ENCODE results near the gene GOLGB1.
"Not testable (repeated sequence)": the region's sequence is repeated elsewhere in the genome, so short reads cannot be mapped to it uniquely, and the experiment has no call there.

GOLGB1 gene, protein sequence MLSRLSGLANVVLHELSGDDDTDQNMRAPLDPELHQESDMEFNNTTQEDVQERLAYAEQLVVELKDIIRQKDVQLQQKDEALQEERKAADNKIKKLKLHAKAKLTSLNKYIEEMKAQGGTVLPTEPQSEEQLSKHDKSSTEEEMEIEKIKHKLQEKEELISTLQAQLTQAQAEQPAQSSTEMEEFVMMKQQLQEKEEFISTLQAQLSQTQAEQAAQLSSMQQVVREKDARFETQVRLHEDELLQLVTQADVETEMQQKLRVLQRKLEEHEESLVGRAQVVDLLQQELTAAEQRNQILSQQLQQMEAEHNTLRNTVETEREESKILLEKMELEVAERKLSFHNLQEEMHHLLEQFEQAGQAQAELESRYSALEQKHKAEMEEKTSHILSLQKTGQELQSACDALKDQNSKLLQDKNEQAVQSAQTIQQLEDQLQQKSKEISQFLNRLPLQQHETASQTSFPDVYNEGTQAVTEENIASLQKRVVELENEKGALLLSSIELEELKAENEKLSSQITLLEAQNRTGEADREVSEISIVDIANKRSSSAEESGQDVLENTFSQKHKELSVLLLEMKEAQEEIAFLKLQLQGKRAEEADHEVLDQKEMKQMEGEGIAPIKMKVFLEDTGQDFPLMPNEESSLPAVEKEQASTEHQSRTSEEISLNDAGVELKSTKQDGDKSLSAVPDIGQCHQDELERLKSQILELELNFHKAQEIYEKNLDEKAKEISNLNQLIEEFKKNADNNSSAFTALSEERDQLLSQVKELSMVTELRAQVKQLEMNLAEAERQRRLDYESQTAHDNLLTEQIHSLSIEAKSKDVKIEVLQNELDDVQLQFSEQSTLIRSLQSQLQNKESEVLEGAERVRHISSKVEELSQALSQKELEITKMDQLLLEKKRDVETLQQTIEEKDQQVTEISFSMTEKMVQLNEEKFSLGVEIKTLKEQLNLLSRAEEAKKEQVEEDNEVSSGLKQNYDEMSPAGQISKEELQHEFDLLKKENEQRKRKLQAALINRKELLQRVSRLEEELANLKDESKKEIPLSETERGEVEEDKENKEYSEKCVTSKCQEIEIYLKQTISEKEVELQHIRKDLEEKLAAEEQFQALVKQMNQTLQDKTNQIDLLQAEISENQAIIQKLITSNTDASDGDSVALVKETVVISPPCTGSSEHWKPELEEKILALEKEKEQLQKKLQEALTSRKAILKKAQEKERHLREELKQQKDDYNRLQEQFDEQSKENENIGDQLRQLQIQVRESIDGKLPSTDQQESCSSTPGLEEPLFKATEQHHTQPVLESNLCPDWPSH (N-terminal part only)

GRCh38 chr3:121749276-121750086 is at the start of gene GOLGB1:
Gene GOLGB1, minus strand, starts transcription at chr3:121749741. Its CDS starts 18,770 bp downstream, at chr3:121730971.
- DNase-seq (ENCODE audit: low read depth in 2 of 2): peak; percentile 78 to 81

GRCh38 chr3:121796970-121797369 is 47.4 kb upstream of the GOLGB1 start:
- no peak for DNase-seq (ENCODE audit: low read depth in 2 of 2)

DNA sequence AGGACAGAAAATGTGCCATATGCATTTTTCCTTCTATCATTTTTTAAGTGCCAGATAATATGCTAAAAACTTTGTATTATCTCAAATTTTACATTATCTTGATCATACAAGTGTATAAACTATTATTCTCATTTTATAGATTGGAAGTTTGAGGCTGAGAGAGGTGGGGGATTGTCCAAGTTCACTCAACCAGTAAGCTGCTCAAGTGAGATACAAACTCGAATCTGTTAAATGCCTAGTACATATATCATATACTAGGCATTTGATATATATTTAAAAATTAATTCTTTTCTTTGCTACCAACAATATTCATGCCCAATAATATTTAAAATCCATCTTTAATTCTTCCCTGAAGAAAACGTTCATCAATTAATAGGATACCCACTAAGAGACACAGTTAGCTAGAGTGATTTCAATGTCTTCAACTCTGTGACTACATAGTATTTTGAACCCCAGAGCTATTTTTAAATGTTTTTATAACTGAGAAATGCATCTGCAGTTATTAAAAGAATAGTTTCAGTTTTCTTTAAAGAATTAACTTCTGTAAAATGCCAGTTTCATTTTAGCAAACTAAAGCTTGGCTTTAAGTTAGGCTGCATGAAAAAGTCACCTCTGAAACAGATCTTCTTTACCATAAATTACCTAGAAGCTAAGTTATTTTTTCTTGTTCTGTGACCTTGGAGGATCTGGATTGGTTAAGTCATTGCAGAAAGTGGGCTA is 44.9 kb upstream of the GOLGB1 start:
- no peak for DNase-seq (ENCODE audit: low read depth in 2 of 2)

DNA sequence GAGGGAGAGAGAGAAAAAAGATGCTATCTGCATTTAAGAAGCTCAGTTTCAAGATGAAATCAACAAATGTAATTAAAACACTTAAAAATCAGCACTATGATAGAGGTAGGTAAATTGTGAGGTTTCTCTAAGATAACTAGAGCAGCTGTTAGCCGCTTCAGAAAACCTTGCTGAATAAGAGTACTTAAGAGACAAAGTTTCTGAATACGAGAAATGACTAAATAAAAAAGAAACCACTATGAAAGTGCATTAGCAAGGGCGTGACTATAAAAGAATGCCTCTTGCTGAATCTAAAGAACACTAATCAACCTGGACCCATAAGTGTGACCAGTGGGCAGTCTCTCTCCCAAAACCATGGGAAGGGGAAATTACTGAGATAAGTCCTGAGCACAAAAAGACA is 43.5 kb upstream of the GOLGB1 start:
- DNase-seq (ENCODE audit: low read depth in 2 of 2): no peak

DNA sequence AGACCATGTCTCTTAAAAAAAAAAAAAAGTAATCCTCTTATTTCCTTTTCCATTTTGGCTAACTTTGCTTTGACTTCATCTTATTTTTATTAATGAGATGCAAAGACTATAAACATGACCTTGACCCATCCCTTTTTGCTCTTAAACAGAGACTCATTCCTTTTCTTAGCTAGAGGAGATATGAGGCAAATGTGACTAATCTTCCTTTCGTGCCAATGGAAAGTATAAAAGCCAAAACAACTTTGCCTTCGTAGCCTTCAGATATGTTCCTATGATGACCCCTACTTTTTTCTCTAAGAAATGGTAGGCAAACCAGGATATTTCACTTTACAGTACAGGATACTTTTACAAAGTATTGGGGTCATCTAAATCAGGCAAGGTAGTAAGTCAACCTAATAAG is 36.9 kb upstream of the GOLGB1 start:
- DNase-seq (ENCODE audit: low read depth in 2 of 2): no peak

DNA sequence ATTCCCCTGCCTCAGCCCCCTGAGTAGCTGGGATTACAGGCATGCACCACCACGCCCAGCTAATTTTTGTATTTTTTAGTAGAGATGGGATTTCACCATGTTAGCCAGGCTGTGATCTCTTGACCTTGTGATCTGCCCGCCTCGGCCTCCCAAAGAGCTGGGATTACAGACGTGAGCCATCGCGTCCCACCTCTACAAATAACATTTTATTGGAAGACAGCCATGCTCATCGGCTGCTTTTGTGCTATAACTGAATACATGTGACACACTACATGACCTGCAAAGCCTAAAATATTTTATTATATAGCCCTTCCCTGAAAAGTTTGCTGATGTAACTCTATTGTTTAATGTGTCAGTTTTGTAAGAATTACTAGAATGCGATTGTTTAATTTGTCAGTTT is 33.2 kb upstream of the GOLGB1 start:
- DNase-seq (ENCODE audit: low read depth in 2 of 2): not testable (repeated sequence)

GRCh38 chr3:121781611-121782010 is 32.1 kb upstream of the GOLGB1 start:
- DNase-seq (ENCODE audit: low read depth in 2 of 2): no peak

DNA sequence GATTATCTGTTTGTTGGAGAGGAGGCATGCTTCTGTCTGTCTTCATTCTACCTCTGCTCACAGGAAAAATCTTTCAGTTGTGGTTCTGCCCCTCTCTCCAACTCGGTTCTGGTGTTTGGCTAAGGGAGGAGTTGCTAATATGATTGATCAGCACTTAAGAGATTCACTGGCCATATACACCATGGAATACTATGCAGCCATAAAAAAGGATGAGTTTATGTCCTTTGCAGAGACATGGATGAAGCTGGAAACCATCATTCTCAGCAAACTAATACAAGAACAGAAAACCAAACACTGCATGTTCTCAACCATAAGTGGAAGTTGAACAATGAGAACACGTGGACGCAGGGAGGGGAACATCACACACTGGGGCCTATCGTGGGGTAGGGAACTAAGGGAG is 25.6 kb upstream of the GOLGB1 start:
- DNase-seq (ENCODE audit: low read depth in 2 of 2): not testable (repeated sequence)

DNA sequence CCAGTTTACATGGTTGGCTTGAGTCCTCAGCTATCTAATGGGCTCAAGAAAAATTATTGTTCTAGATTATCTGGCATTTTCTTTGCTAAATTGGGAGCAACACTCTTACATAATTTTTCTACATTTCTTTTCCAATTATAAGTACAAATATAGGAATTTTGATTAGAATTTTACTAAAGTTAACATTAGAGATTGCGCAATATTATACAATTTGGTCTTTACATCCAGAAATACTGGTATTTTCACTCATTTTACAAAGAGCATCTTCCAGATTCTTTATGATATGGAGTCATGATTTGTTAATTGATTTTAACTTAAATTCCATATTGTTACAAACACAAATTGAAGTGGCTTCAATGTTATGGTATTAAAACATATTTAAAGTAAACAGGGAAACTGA is 19.7 kb upstream of the GOLGB1 start:
- no peak for DNase-seq (ENCODE audit: low read depth in 2 of 2)

DNA sequence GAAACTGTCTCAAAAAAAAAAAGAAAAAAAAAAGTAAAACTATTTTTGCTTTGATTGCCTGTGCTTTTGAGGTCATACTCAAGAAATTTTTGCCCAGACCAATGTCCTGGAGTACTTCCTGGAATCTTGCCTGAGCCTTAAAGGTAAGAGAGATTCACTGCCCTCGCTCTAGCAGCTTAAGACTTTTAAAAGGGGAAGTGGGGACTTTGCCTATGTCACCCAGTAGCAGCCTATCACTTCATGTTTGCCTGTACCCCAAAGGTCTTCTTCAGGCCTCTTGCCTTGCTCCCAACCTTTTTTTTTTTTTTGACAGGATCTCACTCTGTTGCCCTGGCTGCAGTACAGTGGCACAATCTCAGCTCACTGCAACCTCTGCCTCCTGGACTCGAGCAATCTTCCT is 18.9 kb upstream of the GOLGB1 start:
- DNase-seq (ENCODE audit: low read depth in 2 of 2): no peak

- DNase-seq (ENCODE audit: low read depth in 2 of 2): no peak
Observed at GRCh38 chr3:121759541-121760202, 10.1 kb upstream of the GOLGB1 start.

DNA sequence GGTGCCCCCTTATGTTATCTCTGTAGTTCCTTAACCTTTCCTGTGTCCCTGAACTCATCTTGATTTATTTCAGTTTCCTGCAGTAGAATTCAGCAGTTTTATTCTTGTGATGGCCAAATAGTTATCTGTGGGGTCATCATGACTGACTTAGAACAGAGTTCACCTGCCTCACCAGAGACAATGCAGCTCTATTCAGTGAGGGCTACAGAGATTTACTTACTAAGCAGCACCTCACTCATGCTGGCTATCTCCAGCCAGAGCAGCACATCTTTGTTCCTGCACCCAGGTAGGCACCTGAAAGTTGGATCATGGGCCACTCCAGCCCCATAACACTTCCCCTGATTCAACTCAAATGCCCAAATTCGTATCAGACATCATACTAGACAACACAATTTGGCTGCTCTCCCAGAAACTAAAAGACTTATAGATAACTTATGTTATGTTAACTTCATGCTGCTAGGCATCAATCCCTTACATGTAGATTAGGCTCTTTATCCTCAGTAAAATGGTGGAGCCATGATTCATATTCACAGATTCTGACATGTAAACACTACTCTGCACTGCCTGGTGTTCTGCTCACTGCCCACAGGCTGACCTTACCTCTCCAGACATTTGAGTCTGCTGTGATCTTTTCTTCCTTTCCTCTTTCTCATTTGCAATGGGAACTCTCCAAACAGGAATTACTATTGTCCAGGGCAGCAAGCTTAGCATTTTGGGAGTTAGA is 9.3 kb upstream of the GOLGB1 start:
- no peak for DNase-seq (ENCODE audit: low read depth in 2 of 2)

- no peak for DNase-seq (ENCODE audit: low read depth in 2 of 2)
Observed at GRCh38 chr3:121757812-121758545, 8.4 kb upstream of the GOLGB1 start.

DNA sequence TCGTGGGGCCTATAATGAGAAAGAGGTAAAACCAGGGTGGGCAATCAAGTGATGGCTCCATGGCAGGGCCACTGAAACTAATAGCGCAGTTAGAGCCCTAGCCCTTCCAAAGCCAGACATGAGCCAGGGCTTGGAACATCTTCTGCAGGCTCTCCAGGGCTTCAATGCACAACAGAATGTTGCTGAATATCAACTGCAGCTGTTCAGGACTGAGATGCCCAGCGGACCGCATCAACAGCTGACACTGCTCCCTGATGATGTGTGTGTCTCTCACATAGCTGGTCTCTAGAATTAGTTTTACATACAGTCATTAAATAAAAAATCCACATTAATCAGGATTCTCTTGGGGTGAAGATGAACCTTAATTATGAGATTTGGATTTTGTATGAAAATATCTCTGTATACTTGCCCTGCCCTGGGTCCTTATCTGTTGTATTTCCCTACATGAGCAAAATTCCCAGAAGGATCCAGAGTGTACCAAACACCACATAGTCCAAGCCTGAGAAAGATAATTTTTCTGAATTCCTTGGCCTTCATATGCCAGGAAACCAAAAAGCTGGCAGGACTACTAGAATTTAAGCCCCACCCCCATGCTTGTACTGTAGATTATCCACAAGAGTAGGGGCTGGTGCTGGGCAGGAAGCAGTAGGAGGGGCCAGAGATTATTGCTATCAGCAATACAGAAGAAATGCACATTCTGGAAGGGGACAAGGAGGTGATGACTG is 7.7 kb upstream of the GOLGB1 start:
- no peak for DNase-seq (ENCODE audit: low read depth in 2 of 2)

GRCh38 chr3:121752772-121753171 is 3.2 kb upstream of the GOLGB1 start:
- DNase-seq (ENCODE audit: low read depth in 2 of 2): no peak

- no peak for DNase-seq (ENCODE audit: low read depth in 2 of 2)
Observed at GRCh38 chr3:121752261-121752660, 2.7 kb upstream of the GOLGB1 start.

- no peak for DNase-seq (ENCODE audit: low read depth in 2 of 2)
Observed at GRCh38 chr3:121750087-121750415, 510 bp upstream of the GOLGB1 start.

GRCh38 chr3:121748680-121749275 is 763 bp downstream of the GOLGB1 start:
- no peak for DNase-seq (ENCODE audit: low read depth in 2 of 2)
